ENCODE measurements around the gene SELENON.

The SELENON gene

GRCh38 chr1:25793585-25794170, 6.3 kb upstream of the SELENON start:
- no peak for DNase-seq (ENCODE audit: low spot score)

GRCh38 chr1:25794325-25794724, 5.7 kb upstream of the SELENON start:
- no peak for DNase-seq (ENCODE audit: low spot score)

GRCh38 chr1:25795211-25795610, 4.8 kb upstream of the SELENON start:
- DNase-seq (ENCODE audit: low spot score): no peak

GRCh38 chr1:25795946-25796810, 3.8 kb upstream of the SELENON start:
- peak; percentile 64 for DNase-seq (ENCODE audit: low spot score)

- peak; percentile 84 for DNase-seq (ENCODE audit: low spot score)
These were observed 3.1 kb upstream of the SELENON start for GRCh38 chr1:25796811-25797458.

- no peak for DNase-seq (ENCODE audit: low spot score)
These were observed 2.1 kb upstream of the SELENON start for GRCh38 chr1:25797939-25798338.

GRCh38 chr1:25798666-25799351, 1.2 kb upstream of the SELENON start:
- DNase-seq (ENCODE audit: low spot score): no peak

GRCh38 chr1:25799352-25799934, 550 bp upstream of the SELENON start:
- DNase-seq (ENCODE audit: low spot score): no peak

GRCh38 chr1:25800703-25801377, 847 bp downstream of the SELENON start:
- DNase-seq (ENCODE audit: low spot score): no peak

- peak; percentile 25 for DNase-seq (ENCODE audit: low spot score)
These were observed 2.9 kb downstream of the SELENON start for GRCh38 chr1:25802915-25803314.

GRCh38 chr1:25803368-25803767, 3.4 kb downstream of the SELENON start:
- DNase-seq (ENCODE audit: low spot score): no peak

GRCh38 chr1:25804244-25804963, 4.4 kb downstream of the SELENON start:
- no peak for DNase-seq (ENCODE audit: low spot score)

- DNase-seq (ENCODE audit: low spot score): no peak
These were observed 5.2 kb downstream of the SELENON start for GRCh38 chr1:25804964-25805862.

GRCh38 chr1:25805863-25806225, 5.9 kb downstream of the SELENON start:
- no peak for DNase-seq (ENCODE audit: low spot score)

GRCh38 chr1:25806418-25806817, 6.4 kb downstream of the SELENON start:
- no peak for DNase-seq (ENCODE audit: low spot score)

GRCh38 chr1:25807480-25808390, 7.7 kb downstream of the SELENON start:
- no peak for DNase-seq (ENCODE audit: low spot score)

GRCh38 chr1:25808481-25809244, 8.7 kb downstream of the SELENON start:
- DNase-seq (ENCODE audit: low spot score): no peak
